HCT116 (cell line): Measurements from ENCODE around the gene CCSER1. TPM values are rescaled to one million over a fixed set of nuclear protein-coding genes. Genes with fewer than 3 reads are reported as not detected.

Source experiments
- ATAC-seq: fragments of 200-7000 bp; cut with Tn5 transposase; 2 replicates; pipeline ENCODE4 v1.9.1; 2020; ENCODE audit warnings: mild to moderate bottlenecking, moderate library complexity
- BruUV-seq: library from RNA; stranded (reverse); fragments of 400-500 nt; replicated peaks from 2 replicates; lab custom pipeline; 2021; lab: Mats Ljungman, UMichigan
- CTCF ChIA-PET: fragments of 300-600 bp; sonication (Branson Sonifier 250); formaldehyde crosslinking; loops from one replicate; lab custom pipeline; 2021; ENCODE audit warnings: antibody characterized with exemption; lab: Charles Lee
- POLR2A ChIA-PET: fragments of 300-600, 350-600 bp; sonication (Branson Sonifier 250); formaldehyde crosslinking; loops from one replicate; lab custom pipeline; 2021; ENCODE audit warnings: antibody characterized with exemption; lab: Charles Lee
- RAD21 ChIA-PET, 2 experiments: fragments of 300-600 bp; sonication (Branson Sonifier 250); formaldehyde crosslinking; loops; one replicate each; lab custom pipeline; 2023; ENCODE audit warnings: low total read pairs in 2 of 2; ENCODE audit not compliant: uncharacterized antibody in 2 of 2, unreplicated experiment in 2 of 2, low non-redundant PET in 1 of 2; lab: Charles Lee
- DNase-seq: peaks from one replicate; pipeline ENCODE4 v3.0.0-alpha.2; 2010; ENCODE audit warnings: low read depth, low spot score
- H2AFZ ChIP-seq: fragments of 200-600 bp; shearing (Covaris generic), sonication (generic); 2 replicates; pipeline ENCODE4 v1.6.1; 2017; ENCODE audit warnings: low read depth, mixed run types, mixed read lengths, antibody characterized with exemption, low read length; ENCODE audit not compliant: poor library complexity, severe bottlenecking
- H3K27ac ChIP-seq: 2 replicates; pipeline ENCODE4 v1.5.1; 2012; ENCODE audit warnings: low read depth, low read length
- H3K27me3 ChIP-seq: fragments of 200-600 bp; sonication (generic); 2 replicates; pipeline ENCODE4 v1.6.1; 2016; ENCODE audit warnings: mixed run types, low read length, mixed read lengths; ENCODE audit not compliant: insufficient read depth
- H3K36me3 ChIP-seq, 2 experiments: fragments of 200-500 bp in 1 of 2; fragments of 200-600 bp in 1 of 2; sonication (Bioruptor generic) in 1 of 2; sonication (generic) in 1 of 2; 2 replicates each; pipeline versions ENCODE4 v1.5.1 to v1.6.1; 2014 to 2016; ENCODE audit warnings: low read length in 2 of 2, inconsistent platforms in 1 of 2, mixed read lengths in 1 of 2, mixed run types in 1 of 2; ENCODE audit not compliant: insufficient read depth in 2 of 2, control insufficient read depth in 1 of 2
- H3K4me1 ChIP-seq, 2 experiments: fragments of 200-600 bp in 1 of 2; sonication (generic) in 1 of 2; 2 replicates each; pipeline versions ENCODE4 v1.5.1 to v1.6.1; 2012 to 2017; ENCODE audit warnings: low read length in 2 of 2, inconsistent platforms in 1 of 2, mild to moderate bottlenecking in 1 of 2, mixed read lengths in 1 of 2, mixed run types in 1 of 2, moderate library complexity in 1 of 2; ENCODE audit not compliant: insufficient read depth in 2 of 2, control insufficient read depth in 1 of 2
- H3K4me2 ChIP-seq: fragments of 200-600 bp; sonication (generic); 2 replicates; pipeline ENCODE4 v1.6.1; 2017; ENCODE audit warnings: mixed run types, low read length, mixed read lengths
- H3K4me3 ChIP-seq, 2 experiments: fragments of 200-600 bp in 1 of 2; sonication (generic) in 1 of 2; replicated peaks in 1 of 2; 2 replicates each; pipeline ENCODE4 v1.5.1; 2011 to 2016; ENCODE audit warnings: low read length in 2 of 2, control low read depth in 1 of 2, low read depth in 1 of 2, mild to moderate bottlenecking in 1 of 2, mixed read lengths in 1 of 2, mixed run types in 1 of 2
- H3K79me2 ChIP-seq: fragments of 200-600 bp; sonication (generic); 2 replicates; pipeline ENCODE4 v1.6.1; 2017; ENCODE audit warnings: mild to moderate bottlenecking, mixed run types, low read length, moderate library complexity, mixed read lengths; ENCODE audit not compliant: insufficient read depth
- H3K9ac ChIP-seq: fragments of 200-600 bp; sonication (generic); 2 replicates; pipeline ENCODE4 v1.6.1; 2016; ENCODE audit warnings: low read length, mixed read lengths
- H3K9me2 ChIP-seq: fragments of 200-600 bp; sonication (generic), shearing (Covaris generic); 2 replicates; pipeline ENCODE4 v1.6.1; 2017; ENCODE audit warnings: mixed run types, mild to moderate bottlenecking, moderate library complexity; ENCODE audit not compliant: insufficient read depth
- H3K9me3 ChIP-seq, 2 experiments: fragments of 200-500 bp in 1 of 2; fragments of 200-600 bp in 1 of 2; sonication (Bioruptor generic) in 1 of 2; sonication (generic) in 1 of 2; 2 replicates each; pipeline ENCODE4 v1.6.1; 2014 to 2017; ENCODE audit warnings: low read length in 2 of 2, mixed read lengths in 2 of 2, inconsistent platforms in 1 of 2, low read depth in 1 of 2, mild to moderate bottlenecking in 1 of 2, mixed run types in 1 of 2, moderate library complexity in 1 of 2; ENCODE audit not compliant: control insufficient read depth in 1 of 2, insufficient read depth in 1 of 2
- H4K20me1 ChIP-seq: fragments of 200-600 bp; sonication (generic), shearing (Covaris generic); 2 replicates; pipeline ENCODE4 v1.6.1; 2017; ENCODE audit warnings: mixed run types, mild to moderate bottlenecking, moderate library complexity; ENCODE audit not compliant: insufficient read depth
- ATF3 ChIP-seq: IDR thresholded peaks from 2 replicates; pipeline ENCODE4 v1.6.1; 2012
- CEBPB ChIP-seq: IDR thresholded peaks from 2 replicates; pipeline ENCODE4 v1.6.1; 2012; ENCODE audit warnings: low read depth
- CTCF ChIP-seq, 3 experiments: fragments of 200-600 bp in 1 of 3; sonication (generic) in 1 of 3; IDR thresholded peaks in 2 of 3; conservative IDR thresholded peaks in 1 of 3; 2 replicates each; pipeline ENCODE4 v1.5.1; 2012 to 2017; ENCODE audit warnings: low read depth in 2 of 3, low read length in 2 of 3, antibody characterized with exemption in 1 of 3, borderline replicate concordance in 1 of 3, control low read depth in 1 of 3, mild to moderate bottlenecking in 1 of 3, mixed read lengths in 1 of 3, mixed run types in 1 of 3, moderate library complexity in 1 of 3; ENCODE audit not compliant: insufficient read depth in 1 of 3
- EGR1 ChIP-seq: IDR thresholded peaks from 2 replicates; pipeline ENCODE4 v1.6.1; 2012; ENCODE audit warnings: low read depth
- EZH2 ChIP-seq: fragments of 200-600 bp; sonication (generic); IDR thresholded peaks from 2 replicates; pipeline ENCODE4 v1.6.1; 2017; ENCODE audit warnings: antibody characterized with exemption, mixed run types
- EZH2phosphoT487 ChIP-seq: fragments of 200-600 bp; IDR thresholded peaks from 2 replicates; pipeline ENCODE4 v1.6.1; 2018; ENCODE audit warnings: antibody characterized with exemption, borderline replicate concordance
- FOSL1 ChIP-seq: IDR thresholded peaks from 2 replicates; pipeline ENCODE4 v1.6.1; 2012; ENCODE audit warnings: low read depth
- JUND ChIP-seq: IDR thresholded peaks from 2 replicates; pipeline ENCODE4 v1.6.1; 2012
- MAX ChIP-seq: IDR thresholded peaks from 2 replicates; pipeline ENCODE4 v1.6.1; 2012
- POLR2A ChIP-seq: IDR thresholded peaks from 2 replicates; pipeline ENCODE4 v1.7.0; 2011; ENCODE audit warnings: borderline replicate concordance; ENCODE audit not compliant: insufficient read depth, insufficient read length; ENCODE audit errors: extremely low read depth
- POLR2AphosphoS5 ChIP-seq: IDR thresholded peaks from 2 replicates; pipeline ENCODE4 v1.6.1; 2011; ENCODE audit warnings: mild to moderate bottlenecking, low read depth, low read length, moderate library complexity
- REST ChIP-seq: IDR thresholded peaks from 2 replicates; pipeline ENCODE4 v1.6.1; 2012; ENCODE audit warnings: low read depth
- SIN3A ChIP-seq: IDR thresholded peaks from 2 replicates; pipeline ENCODE4 v1.6.1; 2012; ENCODE audit warnings: low read depth
- SP1 ChIP-seq: IDR thresholded peaks from 2 replicates; pipeline ENCODE4 v1.6.1; 2012; ENCODE audit warnings: low read depth
- SRF ChIP-seq: IDR thresholded peaks from 2 replicates; pipeline ENCODE4 v1.6.1; 2012; ENCODE audit warnings: low read depth
- TCF7L2 ChIP-seq: IDR thresholded peaks from 2 replicates; pipeline ENCODE4 v1.7.0; 2011; ENCODE audit warnings: borderline replicate concordance, inconsistent platforms; ENCODE audit not compliant: insufficient read depth, insufficient read length; ENCODE audit errors: extremely low read depth
- YY1 ChIP-seq: IDR thresholded peaks from 2 replicates; pipeline ENCODE4 v1.6.1; 2011; ENCODE audit warnings: low read length, low read depth, moderate library complexity, mild to moderate bottlenecking; ENCODE audit not compliant: insufficient replicate concordance; ENCODE audit errors: extremely low read depth
- ZBTB33 ChIP-seq: IDR thresholded peaks from 2 replicates; pipeline ENCODE4 v1.6.1; 2011; ENCODE audit warnings: mild to moderate bottlenecking, low read length, moderate library complexity; ENCODE audit not compliant: insufficient replicate concordance; ENCODE audit errors: extremely low read depth
- ZFX ChIP-seq: fragments of 450-650 bp; IDR thresholded peaks from 2 replicates; pipeline ENCODE4 v1.6.1; 2017
- ZNF274 ChIP-seq: fragments of 200-500 bp; sonication (Bioruptor generic); IDR thresholded peaks from 2 replicates; pipeline ENCODE4 v1.6.1; 2014; ENCODE audit warnings: mild to moderate bottlenecking, low read depth, low read length, inconsistent platforms
- intact Hi-C: fragments of 100-400 bp; cut with micrococcal nuclease; formaldehyde crosslinking; loops from 2 replicates; pipeline ENCODE4 v1.10.0; 2022
- total RNA-seq: library from RNA; stranded (reverse); gene quantifications from one replicate; pipeline ENCODE4 v1.2.1, GENCODE V29; 2021; ENCODE audit not compliant: unreplicated experiment

CCSER1 gene
- total RNA-seq, 1 experiment from 2014 or later, result 6.7 TPM

GRCh38 chr4:90757534-90758060 lies 630.4 kb downstream of the CCSER1 start:
- H3K27me3 ChIP-seq, result no peaks in the 10 kb centered on the region
- H3K4me3 ChIP-seq, result no peak overlapping the region
- ATAC-seq, result no peak
- no peaks in the 10 kb centered on the region for H3K36me3 ChIP-seq
- H3K79me2 ChIP-seq, result no peaks in the 10 kb centered on the region
- CTCF ChIA-PET, result no interaction called here
- H2AFZ ChIP-seq, result no peak overlapping the region
- DNase-seq, result no peak
- no peaks in the 10 kb centered on the region for H3K9me3 ChIP-seq
- no peaks in the 10 kb centered on the region for H3K4me1 ChIP-seq
- POLR2A ChIA-PET, result no interaction called here
- no peak overlapping the region for H3K27ac ChIP-seq
- H3K9me2 ChIP-seq, result 0 out of 2 replicates have a peak, but pooled peaks cover under 1% of the 10 kb centered on the region
- H4K20me1 ChIP-seq, result no peaks in the 10 kb centered on the region
- TF ChIP-seq YY1 (no peak), CEBPB (no peak), SP1 (no peak), ATF3 (no peak), POLR2A (no peak), ZNF274 (no peak), FOSL1 (no peak), MAX (no peak), REST (no peak), CTCF (IDR thresholded peaks at IDR 0.05 in 2 of 3, conservative IDR thresholded peaks at IDR 0.05 in 1 of 3; ENCODE audit: borderline replicate concordance in 1 of 3, insufficient read depth in 1 of 3, low read depth in 2 of 3, low read length in 2 of 3) (no peak), EGR1 (no peak), EZH2phosphoT487 (no peak), ZFX (no peak), SRF (no peak), TCF7L2 (no peak), EZH2 (no peak), POLR2AphosphoS5 (no peak), SIN3A (no peak), ZBTB33 (no peak), JUND (no peak)
- no TSS peak for BruUV-seq
- RAD21 ChIA-PET, result no interaction called here
- no peak overlapping the region for H3K9ac ChIP-seq
- intact Hi-C loops, result no loop called here
- no peak overlapping the region for H3K4me2 ChIP-seq
